K562 (cell line): ENCODE data around the gene ASRGL1. TPM values are rescaled to one million over a fixed set of nuclear protein-coding genes. Genes with fewer than 3 reads are reported as not detected.

Experiments
- ATAC-seq: fragments of 200-7000 bp; cut with Tn5 transposase; 3 replicates; pipeline ENCODE4 v1.9.1; 2020; ENCODE audit warnings: moderate library complexity
- BruUV-seq: library from RNA; stranded (reverse); fragments of 400-500 nt; replicated peaks from 2 replicates; lab custom pipeline; 2021; lab: Mats Ljungman, UMichigan
- CTCF ChIA-PET: fragments of 300-600 bp; formaldehyde crosslinking; extraction: SDS; loops from one replicate; lab custom pipeline; 2021; ENCODE audit warnings: low intra/inter-chr PET ratio; lab: Yijun Ruan, JAX
- POLR2A ChIA-PET: fragments of 300-600, 350-650 bp; sonication (Branson Sonifier 250); formaldehyde crosslinking; extraction: SDS; loops from one replicate; lab custom pipeline; 2021; ENCODE audit warnings: antibody characterized with exemption, inconsistent platforms; lab: Yijun Ruan, JAX
- DNase-seq, 4 experiments: peaks; one replicate each; pipeline versions ENCODE4 v3.0.0 to v3.0.0-alpha.2; 2011 to 2018; ENCODE audit warnings: low spot score in 3 of 4, mixed read lengths in 3 of 4; ENCODE audit errors: extremely low read depth in 1 of 4
- FAIRE-seq: peaks from 2 replicates; lab custom pipeline; 2011; peaks lifted over from hg19 to GRCh38; lab: Jason Lieb, UNC
- H2AFZ ChIP-seq: 2 replicates; pipeline ENCODE4 v1.6.0; 2011; ENCODE audit warnings: low read depth, low read length, control low read depth, inconsistent platforms
- H3K27ac ChIP-seq: fragments of 200-600 bp; 3 replicates; pipeline ENCODE4 v1.8.0; 2011; ENCODE audit warnings: low read depth, mild to moderate bottlenecking, control low read depth, inconsistent platforms, low read length, moderate library complexity, mixed read lengths; ENCODE audit errors: extremely low read depth
- H3K27me3 ChIP-seq, 2 experiments: fragments of 300-600 bp in 1 of 2; 2 replicates in 1 of 2; 3 replicates in 1 of 2; pipeline versions ENCODE4 v1.6.0 to v1.8.0; 2011; ENCODE audit warnings: inconsistent platforms in 2 of 2, low read length in 2 of 2, mild to moderate bottlenecking in 1 of 2, mixed read lengths in 1 of 2, moderate library complexity in 1 of 2; ENCODE audit not compliant: control insufficient read depth in 2 of 2, insufficient read depth in 2 of 2
- H3K36me3 ChIP-seq: fragments of 300-600 bp; 3 replicates; pipeline ENCODE4 v1.8.0; 2011; ENCODE audit warnings: mild to moderate bottlenecking, low read length, inconsistent platforms; ENCODE audit not compliant: control insufficient read depth, insufficient read depth
- H3K4me1 ChIP-seq, 2 experiments: fragments of 200-600 bp in 1 of 2; replicated peaks in 1 of 2; 2 replicates in 1 of 2; 3 replicates in 1 of 2; pipeline versions ENCODE4 v1.5.1 to v1.8.0; 2011; ENCODE audit warnings: inconsistent platforms in 2 of 2, low read length in 2 of 2, mild to moderate bottlenecking in 1 of 2, mixed read lengths in 1 of 2, moderate library complexity in 1 of 2; ENCODE audit not compliant: control insufficient read depth in 2 of 2, insufficient read depth in 2 of 2
- H3K4me2 ChIP-seq: 2 replicates; pipeline ENCODE4 v1.6.1; 2011; ENCODE audit warnings: low read length, control low read depth, inconsistent platforms, mixed read lengths; ENCODE audit not compliant: insufficient read depth
- H3K4me3 ChIP-seq: fragments of 200-600 bp; sonication (generic), shearing (Covaris generic); 2 replicates; pipeline ENCODE4 v1.5.1; 2016; ENCODE audit warnings: control low read depth, inconsistent platforms
- H3K79me2 ChIP-seq: fragments of 200-600 bp; 3 replicates; pipeline ENCODE4 v1.8.0; 2011; ENCODE audit warnings: low read length, inconsistent platforms; ENCODE audit not compliant: control insufficient read depth, insufficient read depth
- H3K9ac ChIP-seq, 2 experiments: 2 replicates each; pipeline versions ENCODE4 v1.6.0 to v1.6.1; 2011; ENCODE audit warnings: low read depth in 2 of 2, low read length in 2 of 2, control low read depth in 1 of 2, inconsistent platforms in 1 of 2, mild to moderate bottlenecking in 1 of 2, mixed read lengths in 1 of 2; ENCODE audit not compliant: insufficient read depth in 1 of 2
- H3K9me1 ChIP-seq: one replicate; pipeline ENCODE4 v1.6.0; 2011; ENCODE audit warnings: inconsistent platforms, mild to moderate bottlenecking, low read length, moderate library complexity; ENCODE audit not compliant: control insufficient read depth, insufficient read depth
- H3K9me3 ChIP-seq: replicated peaks from 2 replicates; pipeline ENCODE4 v1.5.1; 2011; ENCODE audit warnings: low read depth, low read length, inconsistent platforms; ENCODE audit not compliant: control insufficient read depth, insufficient read depth
- H4K20me1 ChIP-seq: replicated peaks from 2 replicates; pipeline ENCODE4 v1.6.1; 2011; ENCODE audit warnings: low read length, inconsistent platforms, mixed read lengths; ENCODE audit not compliant: control insufficient read depth, insufficient read depth
- CBX2 ChIP-seq: fragments of 200-600 bp; sonication (generic); IDR thresholded peaks from one replicate; pipeline ENCODE4 v1.6.1; 2012; ENCODE audit warnings: mild to moderate bottlenecking, low read length, inconsistent platforms; ENCODE audit not compliant: insufficient read depth, poor library complexity, severe bottlenecking
- COPS2 ChIP-seq: fragments of 450-650 bp; conservative IDR thresholded peaks from 2 replicates; pipeline ENCODE4 v1.6.1; 2016; ENCODE audit warnings: mild to moderate bottlenecking, moderate library complexity
- HDAC3 ChIP-seq: fragments of 450-650 bp; IDR thresholded peaks from 2 replicates; pipeline ENCODE4 v1.6.1; 2018; ENCODE audit warnings: borderline replicate concordance, mild to moderate bottlenecking, moderate library complexity; ENCODE audit not compliant: partially characterized antibody
- HIVEP1 ChIP-seq: fragments of 250-450 bp; sonication (Bioruptor Pico); IDR thresholded peaks from 2 replicates; pipeline ENCODE4 v1.4.0; 2020; ENCODE audit warnings: mild to moderate bottlenecking
- MEIS2 ChIP-seq: fragments of 450-650 bp; IDR thresholded peaks from 2 replicates; pipeline ENCODE4 v1.6.1; 2014; ENCODE audit warnings: mild to moderate bottlenecking; ENCODE audit not compliant: partially characterized antibody
- RFX7 ChIP-seq: fragments of 250-450 bp; sonication (Bioruptor Pico); IDR thresholded peaks from 2 replicates; pipeline ENCODE4 v1.5.1; 2021; ENCODE audit warnings: mild to moderate bottlenecking
- ZEB2 ChIP-seq: fragments of 450-650 bp; IDR thresholded peaks from 2 replicates; pipeline ENCODE4 v1.6.1; 2016
- ZNF384 ChIP-seq: IDR thresholded peaks from 2 replicates; pipeline ENCODE4 v1.6.1; 2012; ENCODE audit warnings: low read depth, low read length, improper control_type of control experiment
- ZNF444 ChIP-seq: fragments of 250-450 bp; sonication (Bioruptor Pico); IDR thresholded peaks from 2 replicates; pipeline ENCODE4 v1.4.0; 2020; ENCODE audit warnings: mild to moderate bottlenecking, moderate library complexity
- WGBS: fragments of 100-300 bp; shearing (Covaris generic); methylation state at CpG from one replicate; pipeline ENCODE4 v1.1.6; 2016; ENCODE audit warnings: low coverage, mixed read lengths; ENCODE audit not compliant: insufficient coverage; ENCODE audit errors: missing lambda C conversion rate; 5-methylcytosine and 5-hydroxymethylcytosine counted together
- in situ Hi-C: fragments of 300-500 bp; cut with MboI; formaldehyde crosslinking; loops from 4 replicates; pipeline ENCODE4 v1.15.0; 2018; ENCODE audit warnings: inconsistent platforms, mixed read lengths
- intact Hi-C: fragments of 100-400 bp; cut with micrococcal nuclease; formaldehyde crosslinking; loops from 2 replicates; pipeline ENCODE4 v1.14.2; 2022
- polyA plus RNA-seq, 8 experiments: library from polyadenylated mRNA; depleted of rRNA in 4 of 8; stranded (reverse) in 5 of 8; unstranded in 3 of 8; fragments of >200 nt; fragmentation: Nextera tagmentation in 2 of 8; fragmentation: Illumina TruSeq in 1 of 8; extraction: Ambion mirVana in 2 of 8; extraction: Trizol in 1 of 8; gene quantifications; 2 replicates each; pipeline versions ENCODE4 v1.2.1 to v1.2.3, GENCODE V29; 2011 to 2014; ENCODE audit warnings: inconsistent platforms in 1 of 8, missing spikeins in 1 of 8
- total RNA-seq, 7 experiments: library from RNA; depleted of rRNA in 6 of 7; stranded (reverse); fragments of >200 nt in 6 of 7; fragmentation: Illumina TruSeq in 2 of 7; extraction: Trizol in 2 of 7; gene quantifications; 2 replicates each; pipeline versions ENCODE4 v1.2.1 to v1.2.3, GENCODE V29; 2011 to 2021; ENCODE audit warnings: low replicate concordance in 1 of 7
- TF ChIP-seq, protein P1 (sequence below): sonication (generic); IDR thresholded peaks from 2 replicates; pipeline ENCODE4 v1.6.1; 2016

ASRGL1 gene
- total and polyA plus RNA-seq, 9 of the 15 experiments (the other 6 are each of a cell fraction or from before 2014, with no cell fraction given): 3.1 to 23.0 (median 11.2) TPM

DNA sequence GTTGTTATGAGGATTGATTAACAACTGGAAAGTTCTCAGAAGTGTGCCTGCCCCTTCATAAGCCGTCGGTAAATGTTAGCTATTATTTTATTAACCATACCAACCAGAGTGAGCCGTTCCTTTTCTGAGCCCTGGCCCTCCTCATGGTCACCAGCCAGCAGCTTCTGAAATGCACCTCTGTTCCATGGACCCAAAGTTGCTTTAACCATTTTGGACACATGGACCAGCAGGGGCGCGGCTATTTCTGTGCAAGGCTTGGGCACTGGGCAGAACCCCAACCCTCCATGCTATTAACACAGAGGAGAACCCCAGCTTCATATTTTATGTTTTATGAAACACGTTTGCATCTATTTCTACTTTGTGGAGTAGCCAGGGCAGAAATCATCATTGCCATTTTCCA lies 63.0 kb downstream of the ASRGL1 start:
- no TSS peak for BruUV-seq
- H3K36me3 ChIP-seq: no peaks in the 10 kb centered on the region
- ChIA-PET CTCF (no interaction called here), POLR2A (interaction anchor here (0.6 to 1.5 kb wide), 7 partner anchors 23 to 440 kb away, joined by 3 to 5 read pairs (median 3); partner anchors contain the start of gene WDR74)
- DNase-seq (no peak), FAIRE-seq (no peak), ATAC-seq (no peak)
- H3K9me1 ChIP-seq: no peaks in the 10 kb centered on the region
- H3K4me1 ChIP-seq: peaks cover 49 to 67% of the 10 kb centered on the region in 2 experiments
- no peak overlapping the region for H3K27ac ChIP-seq
- intact Hi-C loops (no loop called here), in situ Hi-C loops (no loop called here)
- H3K27me3 ChIP-seq: no peaks in the 10 kb centered on the region
- no peaks in the 10 kb centered on the region for H4K20me1 ChIP-seq
- H3K79me2 ChIP-seq: no peaks in the 10 kb centered on the region
- H3K4me3 ChIP-seq: no peak overlapping the region
- H3K4me2 ChIP-seq: no peak overlapping the region
- TF ChIP-seq ZNF444 (CRISPR knock-in tag) (no peak), ZEB2 (no peak)
- WGBS: 71% methylated on average over 6 of the region's 6 CpGs
- no peak overlapping the region for H2AFZ ChIP-seq
- peak overlapping the region in 1 of 2 experiments; percentile 86; a peak in 2 of 4 replicates for H3K9ac ChIP-seq
- H3K9me3 ChIP-seq: no peaks in the 10 kb centered on the region

DNA sequence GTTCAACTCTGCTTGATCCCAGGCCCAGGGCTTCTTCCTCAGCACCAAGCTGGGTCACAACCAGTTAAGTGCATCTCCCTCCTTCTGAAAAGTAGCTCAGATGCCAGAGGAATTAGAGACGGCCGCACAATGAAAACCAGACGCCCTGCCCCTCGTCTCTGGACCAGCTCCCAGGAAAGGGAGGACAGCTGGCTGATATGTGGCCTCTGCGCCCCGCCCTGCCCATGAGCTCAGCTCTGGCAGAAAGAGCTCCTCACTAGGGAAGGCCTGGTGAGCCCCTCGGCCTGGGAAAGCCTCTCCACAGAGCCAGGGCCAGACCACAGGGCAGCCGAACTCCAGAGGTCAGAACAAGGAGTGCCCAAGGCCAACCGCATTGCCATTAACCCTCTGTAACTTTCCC lies 63.5 kb downstream of the ASRGL1 start:
- Histone ChIP-seq H2AFZ (no peak overlapping the region), H4K20me1 (no peaks in the 10 kb centered on the region), H3K4me3 (no peak overlapping the region), H3K4me1 (peaks cover 46 to 62% of the 10 kb centered on the region in 2 experiments), H3K27ac (no peak overlapping the region)
- no peak for FAIRE-seq
- no peak for ATAC-seq
- in situ Hi-C loops: no loop called here
- TF ChIP-seq COPS2 (no peak), ZNF384 (no peak), HDAC3 (no peak), CBX2 (no peak), RFX7 (CRISPR knock-in tag) (no peak), MEIS2 (peak; percentile 12), HIVEP1 (CRISPR knock-in tag) (0 out of 2 replicates have a peak, but pooled peaks have one; percentile 16)
- TF ChIP-seq, protein P1, sequence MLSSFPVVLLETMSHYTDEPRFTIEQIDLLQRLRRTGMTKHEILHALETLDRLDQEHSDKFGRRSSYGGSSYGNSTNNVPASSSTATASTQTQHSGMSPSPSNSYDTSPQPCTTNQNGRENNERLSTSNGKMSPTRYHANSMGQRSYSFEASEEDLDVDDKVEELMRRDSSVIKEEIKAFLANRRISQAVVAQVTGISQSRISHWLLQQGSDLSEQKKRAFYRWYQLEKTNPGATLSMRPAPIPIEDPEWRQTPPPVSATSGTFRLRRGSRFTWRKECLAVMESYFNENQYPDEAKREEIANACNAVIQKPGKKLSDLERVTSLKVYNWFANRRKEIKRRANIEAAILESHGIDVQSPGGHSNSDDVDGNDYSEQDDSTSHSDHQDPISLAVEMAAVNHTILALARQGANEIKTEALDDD: no peak
- TF ChIP-seq, all 486 proteins: peak for 2
- H3K9ac ChIP-seq: peak overlapping the region in 1 of 2 experiments; percentile 86; a peak in 2 of 4 replicates
- peak in 2 of 4 experiments; percentile 27 to 34 for DNase-seq
- CTCF ChIA-PET: no interaction called here
- intact Hi-C loops: no loop called here
- BruUV-seq: no TSS peak
- no peaks in the 10 kb centered on the region for H3K79me2 ChIP-seq
- H3K4me2 ChIP-seq: no peak overlapping the region
- H3K9me1 ChIP-seq: no peaks in the 10 kb centered on the region
- POLR2A ChIA-PET: interaction anchor here (0.6 to 1.5 kb wide), 9 partner anchors 22 to 439 kb away, joined by 3 to 4 read pairs (median 3); partner anchors contain the start of genes AHNAK and WDR74
- H3K9me3 ChIP-seq: no peaks in the 10 kb centered on the region
- no peaks in the 10 kb centered on the region for H3K36me3 ChIP-seq
- no peaks in the 10 kb centered on the region for H3K27me3 ChIP-seq
- 44% methylated on average over 4 of the region's 9 CpGs for WGBS
